Stomach smooth muscle (tissue), 2 donors: ENCODE data around the gene TMEM59L.
"Not testable (repeated sequence)": the region's sequence is repeated elsewhere in the genome, so short reads cannot be mapped to it uniquely, and the experiment has no call there.

Source experiments
- H3K27ac ChIP-seq: one replicate; pipeline ENCODE4 v1.7.0; 2013; ENCODE audit warnings: mild to moderate bottlenecking, low read length, inconsistent platforms
- H3K27me3 ChIP-seq, 2 donors: one replicate each; pipeline ENCODE4 v1.7.0; 2013; ENCODE audit warnings: low read length in 2 of 2; ENCODE audit not compliant: insufficient read depth in 2 of 2, control insufficient read depth in 1 of 2
- H3K36me3 ChIP-seq, 2 donors: one replicate each; pipeline ENCODE4 v1.7.0; 2013; ENCODE audit warnings: low read length in 2 of 2; ENCODE audit not compliant: control insufficient read depth in 2 of 2, insufficient read depth in 2 of 2
- H3K4me1 ChIP-seq: one replicate; pipeline ENCODE4 v1.7.0; 2013; ENCODE audit warnings: low read length; ENCODE audit not compliant: control insufficient read depth, insufficient read depth
- H3K4me3 ChIP-seq, 2 donors: one replicate each; pipeline ENCODE4 v1.7.0; 2013; ENCODE audit warnings: low read length in 2 of 2
- H3K9ac ChIP-seq, 2 donors: one replicate each; pipeline ENCODE4 v1.7.0; 2013; ENCODE audit warnings: low read length in 2 of 2, mild to moderate bottlenecking in 1 of 2
- H3K9me3 ChIP-seq, 2 donors: one replicate each; pipeline ENCODE4 v1.7.0; 2013; ENCODE audit warnings: low read length in 2 of 2; ENCODE audit not compliant: control insufficient read depth in 2 of 2
- donor health status: healthy.
- donor health status: Pancreatic carcinoma.

TMEM59L gene

DNA sequence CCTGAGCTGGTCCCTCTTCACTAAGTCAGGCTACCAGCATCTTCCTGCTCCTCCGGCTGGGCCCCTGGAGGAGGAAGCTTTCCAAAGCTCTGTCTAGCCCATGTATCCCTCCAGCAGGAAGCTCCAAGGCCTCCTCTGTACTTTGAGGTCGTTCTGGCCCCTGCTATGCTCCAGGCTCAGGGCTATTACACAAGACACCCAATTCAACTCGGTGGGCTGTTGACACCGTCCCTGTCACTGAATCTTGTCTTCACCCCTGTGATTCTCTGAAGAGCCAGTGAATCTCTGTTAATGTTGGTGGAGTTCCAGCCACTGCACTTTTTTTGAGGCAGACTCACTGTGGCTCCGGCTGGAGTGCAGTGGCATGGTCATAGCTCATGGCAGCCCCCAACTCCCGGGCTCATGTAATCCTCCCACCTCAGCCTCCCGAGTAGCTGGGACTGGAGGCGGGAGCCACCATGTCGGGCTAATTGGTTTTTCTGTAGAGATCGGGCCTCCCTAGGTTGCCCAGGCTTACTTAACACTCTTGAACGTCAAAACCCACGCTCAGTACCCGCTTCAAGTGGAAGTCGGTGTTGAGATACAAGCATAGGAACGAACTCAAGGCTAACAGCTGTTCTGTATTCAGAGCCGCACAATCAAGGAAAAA, 24.6 kb upstream of the TMEM59L start:
- peak overlapping the region; percentile 73 to 85 for H3K4me3 ChIP-seq
- no peaks in the 10 kb centered on the region for H3K9me3 ChIP-seq
- peaks cover 29% of the 10 kb centered on the region for H3K4me1 ChIP-seq
- H3K36me3 ChIP-seq, result peaks cover 0 to 3% of the 10 kb centered on the region in 2 donors
- peak overlapping the region; percentile 60 to 62 for H3K9ac ChIP-seq
- H3K27me3 ChIP-seq, result no peaks in the 10 kb centered on the region
- peak overlapping the region; percentile 49 for H3K27ac ChIP-seq

DNA sequence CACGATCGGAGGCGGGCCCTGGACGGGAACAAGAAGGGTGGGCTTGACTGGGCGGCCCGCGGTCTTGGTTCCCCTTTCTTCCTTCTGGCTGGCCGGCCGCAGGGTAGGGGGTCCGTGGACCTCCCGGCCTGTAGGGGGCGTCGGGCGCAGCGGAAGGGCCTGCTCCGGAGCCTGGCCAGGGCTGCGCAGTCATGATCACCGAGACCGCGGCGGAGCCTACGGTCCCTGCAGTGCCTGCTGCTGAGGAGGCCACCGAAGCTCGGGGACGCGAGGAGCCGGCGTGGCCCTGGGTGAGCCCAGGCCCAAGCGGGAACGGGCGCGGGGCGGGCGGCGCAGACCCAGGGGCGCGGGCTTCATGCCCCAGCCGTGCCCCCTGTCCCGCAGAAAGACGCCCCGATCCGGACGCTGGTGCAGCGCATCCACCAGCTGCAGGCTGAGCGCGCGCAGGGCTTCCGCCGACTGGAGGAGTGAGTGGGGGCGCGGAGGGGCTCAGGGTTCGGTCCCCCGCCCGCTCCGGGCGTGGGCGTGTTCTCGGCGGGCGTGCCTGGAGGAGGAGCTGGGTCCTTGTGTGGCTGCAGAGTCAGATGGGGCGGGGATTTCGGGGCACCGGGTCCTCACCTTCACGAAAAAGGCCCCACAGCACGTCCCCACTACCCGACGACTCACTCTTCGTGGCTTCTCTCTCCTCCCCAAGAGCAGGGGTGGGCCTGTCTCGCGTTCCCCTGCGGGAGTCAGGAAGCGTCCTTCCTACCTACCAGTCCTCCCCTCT, 23.9 kb upstream of the TMEM59L start, which contains the start of gene REX1BD:
Gene REX1BD, plus strand, starts transcription at position 188 of the 769 bp plus-strand sequence. Its CDS starts 4 bp downstream, at position 192.
- Histone ChIP-seq H3K4me3 (peak within 1 kb of the TSS; percentile 73 to 85), H3K4me1 (peaks cover 29% of the 10 kb centered on the region), H3K27ac (peak within 1 kb of the TSS; percentile 49), H3K27me3 (no peaks in the 10 kb centered on the region), H3K9ac (peak within 1 kb of the TSS; percentile 60 to 62), H3K9me3 (no peaks in the 10 kb centered on the region), H3K36me3 (peaks cover 0 to 3% of the 10 kb centered on the region in 2 donors)

DNA sequence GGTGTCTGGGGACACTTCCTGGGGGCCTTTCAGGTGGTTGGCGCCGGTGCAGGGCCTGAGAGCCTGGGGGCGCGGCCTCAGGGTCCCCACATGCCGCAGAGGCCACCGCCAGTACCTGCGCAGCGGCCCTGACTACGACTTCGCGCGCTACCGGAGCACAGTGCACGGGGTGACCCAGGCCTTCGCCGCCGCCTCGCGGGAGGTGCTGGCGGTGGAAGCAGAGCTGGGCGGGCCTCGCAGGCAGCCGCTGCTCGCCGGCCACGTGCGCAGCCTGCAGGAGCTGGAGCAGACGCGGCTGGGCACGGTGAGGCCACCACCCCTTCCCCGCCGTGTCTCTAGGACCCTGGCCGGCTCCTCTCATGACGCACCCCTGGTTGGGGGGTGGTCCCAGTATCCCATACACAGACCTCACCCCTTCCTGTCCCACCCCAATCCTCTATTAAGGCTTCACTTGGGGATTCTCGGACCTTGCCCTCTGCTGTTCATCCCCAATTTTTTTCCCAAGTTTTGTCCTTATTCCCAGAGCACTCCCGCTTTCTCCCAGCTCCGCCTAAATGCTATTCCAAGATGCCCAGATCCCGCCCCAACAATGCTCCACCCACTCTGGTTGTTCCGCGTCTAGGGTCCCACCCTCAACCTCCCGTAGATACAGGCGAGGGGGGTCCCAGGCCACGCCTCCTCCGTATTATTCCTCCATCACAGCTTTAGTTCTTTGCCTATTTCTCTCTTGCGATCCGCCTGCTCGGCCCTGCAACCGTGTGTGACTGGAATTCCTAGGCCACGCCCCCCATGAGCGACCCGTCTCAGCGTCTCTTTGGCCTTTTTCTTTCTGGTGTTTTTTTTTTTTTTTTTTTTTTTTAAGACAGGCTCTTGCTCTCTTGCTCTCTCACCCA, 23.0 kb upstream of the TMEM59L start:
- Histone ChIP-seq H3K27me3 (no peaks in the 10 kb centered on the region), H3K4me1 (peaks cover 34% of the 10 kb centered on the region), H3K36me3 (peaks cover 0 to 3% of the 10 kb centered on the region in 2 donors), H3K27ac (peak overlapping the region; percentile 49), H3K4me3 (peak overlapping the region; percentile 73 to 85), H3K9ac (peak overlapping the region; percentile 60), H3K9me3 (no peaks in the 10 kb centered on the region)

DNA sequence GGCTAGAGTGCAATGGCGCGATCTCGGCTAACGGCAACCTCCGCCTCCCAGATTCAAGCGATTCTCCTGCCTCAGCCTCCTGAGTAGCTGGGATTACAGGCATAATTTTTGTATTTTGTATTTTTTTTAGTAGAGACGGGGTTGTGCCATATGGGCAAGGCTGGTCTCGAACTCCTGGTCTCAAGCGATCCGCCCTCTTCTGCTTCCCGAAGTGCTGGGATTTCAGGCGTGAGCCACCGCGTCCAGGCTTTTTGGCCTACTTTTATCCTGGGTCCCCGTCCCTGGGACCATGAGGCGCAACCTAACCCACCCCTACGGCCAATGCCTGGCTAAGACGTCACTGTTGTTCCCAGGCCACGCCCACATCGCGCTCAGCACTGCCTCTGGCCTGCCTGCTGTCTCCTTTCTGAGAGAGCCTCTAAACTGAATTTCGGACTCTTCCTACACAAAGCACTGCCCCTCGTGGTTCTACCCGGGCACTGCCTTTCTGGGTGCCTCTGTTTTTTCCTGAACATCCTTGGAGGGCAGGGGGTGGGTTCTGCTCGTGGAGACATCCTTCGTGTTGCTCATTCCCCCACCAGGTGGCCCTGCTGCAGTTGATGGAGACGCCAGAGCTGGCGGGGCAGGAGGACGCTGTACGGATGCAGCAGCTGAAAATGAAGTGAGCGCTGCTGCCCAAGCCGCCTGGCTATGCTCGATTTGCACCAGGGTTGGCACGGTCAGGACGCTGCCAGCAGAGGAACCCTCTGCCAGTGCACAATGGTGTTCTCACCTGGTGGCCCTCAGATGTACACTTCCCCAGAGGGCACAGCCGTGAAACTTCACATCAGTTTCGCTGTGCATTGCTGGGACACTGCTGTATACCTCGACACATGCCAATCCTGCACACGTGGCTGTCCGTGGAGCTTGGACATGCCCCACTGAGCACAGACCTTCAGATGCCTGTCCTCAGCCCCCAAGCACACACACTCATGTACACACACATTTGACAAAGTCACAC, 22.1 kb upstream of the TMEM59L start:
- Histone ChIP-seq H3K9me3 (no peaks in the 10 kb centered on the region), H3K4me1 (peaks cover 40% of the 10 kb centered on the region), H3K27me3 (peaks cover 0 to 3% of the 10 kb centered on the region in 2 donors), H3K27ac (no peak overlapping the region), H3K36me3 (peaks cover 0 to 3% of the 10 kb centered on the region in 2 donors), H3K9ac (no peak overlapping the region), H3K4me3 (peak overlapping the region; percentile 73 to 85)

DNA sequence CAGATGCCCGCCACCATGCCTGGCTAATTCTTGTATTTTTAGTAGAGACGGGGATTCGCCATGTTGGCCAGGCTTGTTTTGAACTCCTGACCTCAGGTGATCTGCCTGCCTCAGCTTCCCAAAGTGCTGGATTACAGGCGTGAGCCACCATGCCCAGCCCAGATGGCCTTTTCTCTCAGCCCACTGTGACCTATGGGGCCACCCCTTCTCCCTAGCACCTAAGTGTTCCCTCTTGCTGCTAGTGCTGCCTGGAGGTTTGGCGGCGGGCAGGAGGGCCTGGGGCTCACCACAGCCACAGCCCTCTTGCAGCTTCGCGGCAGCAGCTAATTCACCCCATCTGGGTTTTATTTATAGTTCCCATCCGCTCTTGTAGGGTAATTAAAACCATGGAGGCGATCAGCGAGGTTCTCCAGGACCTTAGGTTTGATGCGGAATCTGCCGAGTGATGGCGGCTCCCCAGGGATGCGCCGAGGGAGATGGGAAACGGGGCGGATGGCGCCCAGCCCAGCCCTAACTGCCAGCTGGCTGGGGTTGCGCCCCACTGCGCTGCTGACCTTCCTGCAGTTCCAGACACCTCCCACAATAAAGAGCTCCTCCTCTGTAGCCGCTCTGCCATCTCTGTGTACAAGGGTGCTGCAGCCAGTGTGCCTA, 20.8 kb upstream of the TMEM59L start:
- peaks cover 0 to 3% of the 10 kb centered on the region in 2 donors for H3K36me3 ChIP-seq
- no peak overlapping the region for H3K4me3 ChIP-seq
- no peak overlapping the region for H3K9ac ChIP-seq
- H3K27ac ChIP-seq, result no peak overlapping the region
- H3K9me3 ChIP-seq, result no peaks in the 10 kb centered on the region
- H3K27me3 ChIP-seq, result peaks cover 0 to 5% of the 10 kb centered on the region in 2 donors
- H3K4me1 ChIP-seq, result peaks cover 40% of the 10 kb centered on the region

DNA sequence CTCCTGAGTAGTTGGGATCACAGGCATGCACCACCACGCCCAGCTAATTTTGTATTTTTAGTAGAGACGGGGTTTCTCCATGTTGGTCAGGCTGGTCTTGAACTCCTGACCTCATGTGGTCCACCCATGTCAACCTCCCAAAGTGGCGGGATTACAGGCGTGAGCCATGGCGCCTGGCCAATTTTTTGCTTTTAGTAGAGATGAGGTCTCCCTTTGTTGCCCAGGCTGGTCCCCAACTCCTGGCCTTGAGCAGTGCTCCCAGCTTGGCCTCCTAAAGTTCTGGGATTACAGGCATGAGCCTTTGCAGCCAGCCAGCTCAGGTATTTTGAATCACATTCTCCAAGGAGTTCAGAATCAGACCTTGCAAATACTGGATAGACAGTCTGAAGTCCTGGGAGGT, 19.9 kb upstream of the TMEM59L start:
- H3K9me3 ChIP-seq, H3K9ac ChIP-seq, H3K4me3 ChIP-seq, H3K27ac ChIP-seq, H3K27me3 ChIP-seq, H3K36me3 ChIP-seq: not testable (repeated sequence)
- peaks cover 39% of the 10 kb centered on the region for H3K4me1 ChIP-seq

DNA sequence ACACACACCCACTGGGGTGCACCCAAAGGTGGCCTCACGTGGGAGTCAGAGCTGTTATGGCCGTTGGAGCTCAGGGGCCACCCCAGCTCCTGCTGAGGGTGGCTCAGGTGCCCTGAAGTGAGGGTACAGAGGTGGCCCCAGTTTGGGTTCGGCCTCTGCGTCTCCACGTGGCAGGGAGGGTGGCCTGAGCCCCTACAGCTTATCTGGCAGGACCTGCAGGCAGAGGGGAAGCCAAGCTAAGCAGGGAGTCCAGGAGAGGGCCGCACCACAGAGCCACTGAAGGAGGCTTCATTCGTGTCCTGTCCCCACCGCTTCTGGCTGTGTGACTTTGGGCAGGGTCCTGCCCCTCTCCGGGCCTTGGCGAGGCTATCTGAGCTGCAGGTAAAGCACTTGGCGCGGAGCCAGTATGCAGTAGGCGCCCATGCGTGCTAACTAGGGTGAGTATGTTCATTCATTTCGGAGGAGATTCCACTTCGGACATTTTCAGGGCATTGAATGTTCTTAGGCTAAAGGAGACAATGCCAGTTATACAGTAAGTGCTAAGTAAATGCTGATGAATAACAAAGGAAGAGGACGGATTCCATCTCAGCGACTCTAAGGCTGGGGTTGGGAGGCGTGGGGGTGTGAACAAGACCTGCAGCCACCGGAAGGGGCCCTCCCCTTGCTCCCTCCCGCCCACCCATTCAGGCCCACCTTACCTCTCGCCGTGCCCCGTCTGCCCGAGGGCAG, 19.1 kb upstream of the TMEM59L start:
- H3K4me3 ChIP-seq, result peak overlapping the region in 1 of 2 donors; percentile 59
- no peaks in the 10 kb centered on the region for H3K9me3 ChIP-seq
- H3K36me3 ChIP-seq, result peaks cover 0 to 3% of the 10 kb centered on the region in 2 donors
- peaks cover 31% of the 10 kb centered on the region for H3K4me1 ChIP-seq
- H3K27ac ChIP-seq, result no peak overlapping the region
- no peak overlapping the region for H3K9ac ChIP-seq
- H3K27me3 ChIP-seq, result peaks cover 7 to 14% of the 10 kb centered on the region in 2 donors

DNA sequence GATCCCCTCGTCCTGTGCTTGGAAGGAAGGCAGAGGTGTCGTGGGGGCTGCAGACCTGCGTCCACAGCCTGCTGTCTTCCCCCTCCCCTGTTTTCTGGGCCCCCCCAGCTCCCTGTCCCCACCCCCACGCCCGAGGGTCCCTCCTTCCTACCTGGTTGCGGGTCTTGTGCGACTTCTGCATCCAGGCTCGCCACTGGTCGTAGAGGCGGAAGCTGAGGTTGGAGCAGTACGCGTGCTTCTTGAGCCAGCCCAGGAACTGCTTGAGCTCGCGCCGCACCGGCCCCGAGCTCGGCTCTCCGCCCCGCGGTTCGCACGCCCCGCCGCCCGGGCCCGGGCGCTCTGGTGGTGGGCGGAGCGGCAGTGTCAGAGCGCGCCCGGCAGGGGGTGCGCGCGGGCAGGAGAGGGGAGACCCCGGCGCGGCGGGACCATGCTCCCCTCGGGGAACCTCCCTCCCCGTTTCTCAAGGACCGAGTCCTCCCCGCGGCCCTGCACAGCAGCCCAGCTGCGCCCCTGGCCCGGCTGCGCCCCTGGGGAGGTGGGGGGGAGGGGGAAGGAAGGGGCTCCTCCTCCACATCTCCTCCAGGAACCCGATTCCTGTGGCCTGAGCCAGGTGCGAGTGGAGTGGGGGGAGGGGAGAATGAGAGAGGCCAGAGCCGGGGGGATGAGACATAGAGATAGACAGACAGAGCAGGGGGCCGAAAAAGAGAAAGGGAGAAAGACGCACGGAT, 18.4 kb upstream of the TMEM59L start:
- Histone ChIP-seq H3K36me3 (peaks cover 0 to 3% of the 10 kb centered on the region in 2 donors), H3K4me3 (peak overlapping the region; percentile 49 to 59), H3K4me1 (peaks cover 24% of the 10 kb centered on the region), H3K9ac (peak overlapping the region; percentile 55 to 57), H3K9me3 (no peaks in the 10 kb centered on the region), H3K27me3 (peaks cover 13 to 21% of the 10 kb centered on the region in 2 donors), H3K27ac (no peak overlapping the region)
